Glomerular endothelial cell (primary cell): ENCODE results near the gene PCED1B. TPM values are rescaled to one million over a fixed set of nuclear protein-coding genes. Genes with fewer than 3 reads are reported as not detected.

Source experiments
- DNase-seq: peaks from one replicate; pipeline ENCODE4 v3.0.0-alpha.2; 2011; ENCODE audit warnings: low read depth, low spot score; ENCODE audit errors: extremely low read depth
- total RNA-seq: library from RNA; depleted of rRNA; stranded (reverse); fragments of >200 nt; gene quantifications from 2 replicates; pipeline ENCODE4 v1.2.3, GENCODE V29; 2015

The PCED1B gene
- total RNA-seq, 1 donor from 2014 or later: 0.70 TPM

- DNase-seq: no peak
Measured at GRCh38 chr12:47067176-47067575, 12.2 kb upstream of the PCED1B start.

- no peak for DNase-seq
Measured at GRCh38 chr12:47067771-47068431, 11.5 kb upstream of the PCED1B start.

GRCh38 chr12:47068539-47068938 is 10.9 kb upstream of the PCED1B start:
- no peak for DNase-seq

GRCh38 chr12:47070310-47070709 is 9.1 kb upstream of the PCED1B start:
- DNase-seq: no peak

- no peak for DNase-seq
Measured at GRCh38 chr12:47071241-47071852, 8.1 kb upstream of the PCED1B start.

- DNase-seq: no peak
Measured at GRCh38 chr12:47073951-47074350, 5.5 kb upstream of the PCED1B start.

- no peak for DNase-seq
Measured at GRCh38 chr12:47074757-47075156, 4.7 kb upstream of the PCED1B start.

- DNase-seq: no peak
Measured at GRCh38 chr12:47075192-47076084, 4.0 kb upstream of the PCED1B start.

- no peak for DNase-seq
Measured at GRCh38 chr12:47077206-47078085, 2.0 kb upstream of the PCED1B start.

GRCh38 chr12:47078086-47078395 is 1.4 kb upstream of the PCED1B start:
- DNase-seq: no peak

GRCh38 chr12:47078733-47079467 is 521 bp upstream of the PCED1B start:
- DNase-seq: no peak

GRCh38 chr12:47079981-47080724 is 732 bp downstream of the PCED1B start:
- DNase-seq: no peak

- no peak for DNase-seq
Measured at GRCh38 chr12:47080725-47081502, 1.5 kb downstream of the PCED1B start.

- no peak for DNase-seq
Measured at GRCh38 chr12:47082283-47082682, 2.9 kb downstream of the PCED1B start.

- DNase-seq: no peak
Measured at GRCh38 chr12:47082796-47083621, 3.6 kb downstream of the PCED1B start.

- DNase-seq: no peak
Measured at GRCh38 chr12:47084172-47084571, 4.8 kb downstream of the PCED1B start.

GRCh38 chr12:47085815-47086252 is 6.4 kb downstream of the PCED1B start:
- no peak for DNase-seq
